GM18526 (cell line): Measurements from ENCODE around the gene IL17RD.

Experiments used
- POLR2A ChIP-seq: IDR thresholded peaks from 3 replicates; pipeline ENCODE4 v1.6.1; 2011; ENCODE audit not compliant: insufficient read length; ENCODE audit errors: extremely low read depth

The IL17RD gene

GRCh38 chr3:57118254-57118653 lies 46.9 kb downstream of the IL17RD start:
- TF ChIP-seq POLR2A, result no peak

GRCh38 chr3:57116501-57116900 lies 48.7 kb downstream of the IL17RD start:
- TF ChIP-seq POLR2A, result no peak

GRCh38 chr3:57112206-57112605 lies 52.9 kb downstream of the IL17RD start:
- TF ChIP-seq POLR2A, result no peak

GRCh38 chr3:57110798-57111197 lies 54.4 kb downstream of the IL17RD start:
- no peak for TF ChIP-seq POLR2A

GRCh38 chr3:57110214-57110613 lies 54.9 kb downstream of the IL17RD start:
- TF ChIP-seq POLR2A, result no peak

- no peak for TF ChIP-seq POLR2A
These were observed 55.5 kb downstream of the IL17RD start for GRCh38 chr3:57109437-57110199.

- TF ChIP-seq POLR2A, result no peak
These were observed 56.5 kb downstream of the IL17RD start for GRCh38 chr3:57108684-57109083.

- TF ChIP-seq POLR2A, result no peak
These were observed 59.6 kb downstream of the IL17RD start for GRCh38 chr3:57105585-57105984.

GRCh38 chr3:57100046-57100695 lies 65.0 kb downstream of the IL17RD start:
- no peak for TF ChIP-seq POLR2A

- TF ChIP-seq POLR2A, result no peak
These were observed 66.5 kb downstream of the IL17RD start for GRCh38 chr3:57098418-57099310.

- no peak for TF ChIP-seq POLR2A
These were observed 67.6 kb downstream of the IL17RD start for GRCh38 chr3:57097536-57097935.

- no peak for TF ChIP-seq POLR2A
These were observed 69.8 kb downstream of the IL17RD start for GRCh38 chr3:57095363-57095762.

- TF ChIP-seq POLR2A, result no peak
These were observed 70.6 kb downstream of the IL17RD start for GRCh38 chr3:57094575-57094974.

GRCh38 chr3:57093971-57094535 lies 71.1 kb downstream of the IL17RD start:
- TF ChIP-seq POLR2A, result no peak

GRCh38 chr3:57093489-57093888 lies 71.7 kb downstream of the IL17RD start:
- no peak for TF ChIP-seq POLR2A
